Muscle of arm (tissue), 14 donors: ENCODE measurements around the gene LAMC1. TPM values are rescaled to one million over a fixed set of nuclear protein-coding genes. Genes with fewer than 3 reads are reported as not detected.

Source experiments
- DNase-seq: peaks from one replicate; pipeline ENCODE4 v3.0.0-alpha.2; 2013
- long read RNA-seq, 11 donors: transcript quantifications; one replicate each; lab custom pipeline, GENCODE V29; 2026
- polyA plus RNA-seq, 12 donors: library from polyadenylated mRNA; unstranded; fragments of 120-200 nt; gene quantifications; one replicate each; pipeline ENCODE4 v1.2.1, GENCODE V29; 2013; ENCODE audit not compliant: insufficient read length in 12 of 12

LAMC1 gene
- polyA plus RNA-seq = 100 to 1,000 TPM; 105 to 460 (median 317) TPM
- long read RNA-seq, donor 1, full-length matches to known transcripts = 1 of 41 reads
- long read RNA-seq, donor 1, partial matches to known transcripts = 40 of 41 reads
- long read RNA-seq, donor 1, other reads (novel, unspliced or antisense) = 0 of 41 reads
- long read RNA-seq, donor 2, full-length matches to known transcripts = 3 of 58 reads
- long read RNA-seq, donor 2, partial matches to known transcripts = 55 of 58 reads
- long read RNA-seq, donor 2, other reads (novel, unspliced or antisense) = 0 of 58 reads
- long read RNA-seq, donor 3, full-length matches to known transcripts = 1 of 46 reads
- long read RNA-seq, donor 3, partial matches to known transcripts = 45 of 46 reads
- long read RNA-seq, donor 3, other reads (novel, unspliced or antisense) = 0 of 46 reads
- long read RNA-seq, donor 4, full-length matches to known transcripts = 1 of 98 reads
- long read RNA-seq, donor 4, partial matches to known transcripts = 97 of 98 reads
- long read RNA-seq, donor 4, other reads (novel, unspliced or antisense) = 0 of 98 reads
- long read RNA-seq, donor 5, full-length matches to known transcripts = 12 of 85 reads
- long read RNA-seq, donor 5, partial matches to known transcripts = 73 of 85 reads
- long read RNA-seq, donor 5, other reads (novel, unspliced or antisense) = 0 of 85 reads
- long read RNA-seq, donor 6, full-length matches to known transcripts = 9 of 62 reads
- long read RNA-seq, donor 6, partial matches to known transcripts = 53 of 62 reads
- long read RNA-seq, donor 6, other reads (novel, unspliced or antisense) = 0 of 62 reads
- long read RNA-seq, donor 7, partial matches to known transcripts = 43 of 44 reads
- long read RNA-seq, donor 7, other reads (novel, unspliced or antisense) = 0 of 44 reads
- long read RNA-seq, donor 8, full-length matches to known transcripts = 7 of 31 reads
- long read RNA-seq, donor 8, partial matches to known transcripts = 24 of 31 reads
- long read RNA-seq, donor 8, other reads (novel, unspliced or antisense) = 0 of 31 reads
- long read RNA-seq, donor 9, full-length matches to known transcripts = 3 of 33 reads
- long read RNA-seq, donor 9, partial matches to known transcripts = 30 of 33 reads
- long read RNA-seq, donor 9, other reads (novel, unspliced or antisense) = 0 of 33 reads
- long read RNA-seq, donor 10, full-length matches to known transcripts = 8 of 62 reads
- long read RNA-seq, donor 10, partial matches to known transcripts = 54 of 62 reads
- long read RNA-seq, donor 10, other reads (novel, unspliced or antisense) = 0 of 62 reads
- long read RNA-seq, donor 11, full-length matches to known transcripts = 7 of 56 reads
- long read RNA-seq, donor 11, partial matches to known transcripts = 49 of 56 reads
- long read RNA-seq, donor 11, other reads (novel, unspliced or antisense) = 0 of 56 reads

- peak; percentile 86 for DNase-seq
These were observed at the start of gene LAMC1 for GRCh38 chr1:183023146-183023600. Gene LAMC1 (plus strand): TSS chr1:183023420. CDS start chr1:183023717, 297 bp downstream.

- DNase-seq = no peak
These were observed 48.6 kb upstream of the LAMC1 start for GRCh38 chr1:182974506-182975191.

DNA sequence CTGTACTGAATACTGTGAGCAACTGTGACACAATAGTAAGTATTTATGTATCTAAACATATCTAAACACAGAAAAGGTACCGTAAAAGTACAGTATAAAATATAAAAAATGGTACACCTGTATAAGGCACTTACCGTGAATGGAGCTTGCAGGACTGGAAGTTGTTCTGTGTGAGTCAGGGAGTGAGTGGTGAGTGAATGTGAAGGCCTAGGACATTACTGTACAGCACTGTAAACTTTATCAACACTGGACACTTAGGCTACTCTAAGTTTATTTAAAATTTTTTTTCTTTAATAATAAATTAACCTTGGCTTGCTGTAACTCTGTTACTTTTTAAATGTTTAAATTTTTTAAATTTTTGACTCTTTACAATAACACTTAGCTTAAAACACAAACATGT, 45.7 kb upstream of the LAMC1 start:
- DNase-seq = no peak

GRCh38 chr1:182978151-182978853, 44.9 kb upstream of the LAMC1 start:
- DNase-seq = no peak

GRCh38 chr1:182984138-182984537, 39.1 kb upstream of the LAMC1 start:
- no peak for DNase-seq

DNA sequence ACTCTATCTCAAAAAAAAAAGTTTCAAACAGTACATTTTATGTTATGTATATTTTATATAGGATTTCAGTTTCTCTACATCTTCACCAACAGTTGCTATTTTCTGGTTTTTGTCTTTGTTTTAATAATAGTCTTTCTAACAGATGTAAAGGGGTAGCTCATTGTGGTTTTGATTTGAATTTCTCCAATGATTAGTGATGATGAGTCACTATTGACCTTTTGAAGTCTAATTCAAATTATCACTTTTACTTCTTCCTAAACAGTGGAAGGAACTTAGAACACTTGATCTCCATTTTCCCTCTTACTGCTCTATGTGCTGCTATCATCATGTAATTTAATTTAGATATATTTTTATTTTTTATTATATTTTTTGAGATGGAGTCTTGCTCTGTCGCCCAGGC, 38.6 kb upstream of the LAMC1 start:
- no peak for DNase-seq

- no peak for DNase-seq
These were observed 37.3 kb upstream of the LAMC1 start for GRCh38 chr1:182985876-182986275.

GRCh38 chr1:182990413-182991144, 32.6 kb upstream of the LAMC1 start:
- no peak for DNase-seq

DNA sequence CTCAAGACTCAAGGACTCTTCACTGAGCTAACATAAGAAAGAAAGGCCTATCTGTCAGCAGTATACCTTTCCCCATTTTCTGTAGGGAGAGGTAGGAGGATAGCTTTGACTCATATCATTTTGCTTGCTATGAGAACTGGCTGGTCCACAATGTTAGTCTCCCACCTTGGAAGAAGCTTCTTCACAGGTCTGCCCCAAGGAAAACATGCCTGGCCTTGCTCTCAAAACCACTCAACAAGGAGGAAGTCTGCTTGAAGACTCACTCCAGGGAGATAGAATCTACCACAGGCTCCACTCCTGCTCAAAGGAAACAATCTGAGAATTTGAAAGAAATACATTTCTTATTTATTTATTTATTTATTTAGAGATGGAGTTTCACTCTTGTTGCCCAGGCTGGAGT, 29.5 kb upstream of the LAMC1 start:
- no peak for DNase-seq

DNA sequence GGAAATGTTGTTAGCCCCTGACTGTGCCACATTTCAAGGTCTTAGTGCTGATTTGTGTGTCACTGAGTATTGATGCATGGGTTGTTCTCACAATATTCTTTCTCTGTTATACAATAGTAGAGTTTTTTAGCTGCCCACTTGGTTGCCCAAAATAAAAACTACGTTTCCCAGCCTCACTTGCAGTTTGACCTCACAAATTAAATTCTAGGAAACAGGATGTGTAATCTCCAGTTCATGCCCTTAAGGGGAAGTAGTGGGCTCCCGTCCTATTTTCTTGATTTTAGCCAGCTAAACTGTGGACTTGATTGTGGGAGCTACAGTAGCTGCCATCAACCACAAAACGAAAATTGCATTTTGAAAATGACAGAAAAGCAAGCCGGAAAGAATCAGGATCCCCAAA, 27.3 kb upstream of the LAMC1 start:
- no peak for DNase-seq

GRCh38 chr1:182996816-182997215, 26.4 kb upstream of the LAMC1 start:
- no peak for DNase-seq

- no peak for DNase-seq
These were observed 24.7 kb upstream of the LAMC1 start for GRCh38 chr1:182998482-182998881.

GRCh38 chr1:183000167-183000962, 22.9 kb upstream of the LAMC1 start:
- no peak for DNase-seq

- DNase-seq = no peak
These were observed 21.0 kb upstream of the LAMC1 start for GRCh38 chr1:183002267-183002666.

- DNase-seq = no peak
These were observed 20.4 kb upstream of the LAMC1 start for GRCh38 chr1:183002797-183003196.

DNA sequence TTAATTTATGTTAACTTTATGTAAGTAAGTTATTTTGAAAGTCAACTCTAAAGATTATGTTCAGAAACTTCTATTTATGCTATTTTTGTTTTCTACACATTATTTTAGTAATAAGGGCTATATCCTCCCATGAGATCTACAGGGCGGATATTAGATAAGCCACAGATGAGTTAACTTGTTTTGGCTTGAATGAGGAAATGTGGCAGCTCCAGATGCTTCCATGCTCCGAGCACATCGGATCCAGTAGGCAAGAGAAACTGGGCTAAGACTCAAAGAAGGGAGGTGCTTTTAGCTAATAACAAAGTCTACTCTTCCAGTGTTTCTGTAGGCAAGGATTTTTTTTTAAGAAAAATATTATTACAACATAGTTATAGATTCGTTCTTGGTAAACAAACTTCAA, 20.0 kb upstream of the LAMC1 start:
- DNase-seq = no peak

DNA sequence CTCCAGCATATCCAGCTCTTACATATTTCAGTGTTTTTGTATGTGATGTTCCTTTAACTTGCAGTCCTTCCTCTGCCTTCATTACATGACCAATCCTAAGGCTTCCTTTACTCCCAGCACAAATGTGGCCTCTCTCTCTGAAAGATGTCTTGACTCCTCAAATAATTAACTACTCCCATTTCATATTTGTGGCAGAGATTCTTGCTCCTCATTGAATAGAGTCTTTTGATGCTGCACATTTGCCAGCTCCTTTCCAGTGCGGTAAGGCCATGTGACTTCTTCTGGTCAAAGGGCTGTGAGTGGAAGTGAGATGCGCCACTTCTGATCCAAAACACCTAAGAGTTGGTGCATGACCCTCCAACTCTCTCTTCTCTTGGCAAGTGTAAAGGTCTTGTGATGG, 19.1 kb upstream of the LAMC1 start:
- no peak for DNase-seq

DNA sequence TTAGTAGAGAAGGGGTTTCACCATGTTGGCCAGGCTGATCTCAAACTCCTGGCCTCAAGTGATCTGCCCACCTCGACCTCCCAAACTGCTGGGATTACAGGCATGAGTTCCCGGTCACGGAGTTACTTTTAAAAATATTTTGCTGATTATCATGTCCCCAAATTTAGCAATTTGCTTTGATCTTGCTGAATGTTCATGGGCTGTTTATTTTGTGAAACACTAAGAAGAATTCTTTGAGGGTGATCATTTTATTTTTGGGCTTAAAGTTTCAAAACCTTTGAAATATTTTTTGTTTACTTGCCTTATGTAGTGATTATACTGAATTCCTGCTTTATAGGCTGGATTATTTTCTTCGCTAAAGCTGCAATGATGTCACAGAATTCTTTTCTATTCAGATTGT, 11.4 kb upstream of the LAMC1 start:
- DNase-seq = no peak
